ENCODE results near the gene CHD9.
A peak's percentile ranks its signal among the peaks of the same experiment; 100 is the strongest.

The CHD9 gene

DNA sequence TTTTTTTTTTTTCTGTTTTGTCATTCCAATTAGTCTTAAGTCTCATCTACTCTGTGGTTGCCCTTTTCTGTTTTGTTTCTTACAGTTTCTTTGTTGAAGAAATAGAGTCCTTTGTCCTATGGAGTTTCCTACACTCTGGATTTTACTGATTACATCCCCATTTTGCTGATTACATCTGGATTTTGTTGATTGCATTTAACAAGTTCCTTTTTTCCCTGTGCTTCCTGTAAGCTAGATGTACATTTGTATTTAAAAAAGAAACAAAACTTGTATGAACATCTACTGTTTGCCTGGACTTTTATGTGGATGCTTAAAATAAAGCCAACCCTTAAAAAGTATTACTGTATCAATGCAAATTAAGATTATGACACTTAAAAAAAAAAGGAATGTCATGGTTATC is 147.6 kb downstream of the CHD9 start:
- no peak for DNase-seq
- Histone ChIP-seq H3K36me3 (no peaks in the 10 kb centered on the region), H3K4me3 (ENCODE audit: low read depth, low read length) (no peak overlapping the region), H3K27ac (no peak overlapping the region), H3K27me3 (ENCODE audit: insufficient read depth, low read depth, severe bottlenecking) (no peaks in the 10 kb centered on the region), H3K9me3 (ENCODE audit: severe bottlenecking) (no peaks in the 10 kb centered on the region)
- TF ChIP-seq, protein P1, sequence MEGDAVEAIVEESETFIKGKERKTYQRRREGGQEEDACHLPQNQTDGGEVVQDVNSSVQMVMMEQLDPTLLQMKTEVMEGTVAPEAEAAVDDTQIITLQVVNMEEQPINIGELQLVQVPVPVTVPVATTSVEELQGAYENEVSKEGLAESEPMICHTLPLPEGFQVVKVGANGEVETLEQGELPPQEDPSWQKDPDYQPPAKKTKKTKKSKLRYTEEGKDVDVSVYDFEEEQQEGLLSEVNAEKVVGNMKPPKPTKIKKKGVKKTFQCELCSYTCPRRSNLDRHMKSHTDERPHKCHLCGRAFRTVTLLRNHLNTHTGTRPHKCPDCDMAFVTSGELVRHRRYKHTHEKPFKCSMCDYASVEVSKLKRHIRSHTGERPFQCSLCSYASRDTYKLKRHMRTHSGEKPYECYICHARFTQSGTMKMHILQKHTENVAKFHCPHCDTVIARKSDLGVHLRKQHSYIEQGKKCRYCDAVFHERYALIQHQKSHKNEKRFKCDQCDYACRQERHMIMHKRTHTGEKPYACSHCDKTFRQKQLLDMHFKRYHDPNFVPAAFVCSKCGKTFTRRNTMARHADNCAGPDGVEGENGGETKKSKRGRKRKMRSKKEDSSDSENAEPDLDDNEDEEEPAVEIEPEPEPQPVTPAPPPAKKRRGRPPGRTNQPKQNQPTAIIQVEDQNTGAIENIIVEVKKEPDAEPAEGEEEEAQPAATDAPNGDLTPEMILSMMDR (IDR thresholded peaks at IDR 0.05; ENCODE audit: low read depth, low read length) = no peak

DNA sequence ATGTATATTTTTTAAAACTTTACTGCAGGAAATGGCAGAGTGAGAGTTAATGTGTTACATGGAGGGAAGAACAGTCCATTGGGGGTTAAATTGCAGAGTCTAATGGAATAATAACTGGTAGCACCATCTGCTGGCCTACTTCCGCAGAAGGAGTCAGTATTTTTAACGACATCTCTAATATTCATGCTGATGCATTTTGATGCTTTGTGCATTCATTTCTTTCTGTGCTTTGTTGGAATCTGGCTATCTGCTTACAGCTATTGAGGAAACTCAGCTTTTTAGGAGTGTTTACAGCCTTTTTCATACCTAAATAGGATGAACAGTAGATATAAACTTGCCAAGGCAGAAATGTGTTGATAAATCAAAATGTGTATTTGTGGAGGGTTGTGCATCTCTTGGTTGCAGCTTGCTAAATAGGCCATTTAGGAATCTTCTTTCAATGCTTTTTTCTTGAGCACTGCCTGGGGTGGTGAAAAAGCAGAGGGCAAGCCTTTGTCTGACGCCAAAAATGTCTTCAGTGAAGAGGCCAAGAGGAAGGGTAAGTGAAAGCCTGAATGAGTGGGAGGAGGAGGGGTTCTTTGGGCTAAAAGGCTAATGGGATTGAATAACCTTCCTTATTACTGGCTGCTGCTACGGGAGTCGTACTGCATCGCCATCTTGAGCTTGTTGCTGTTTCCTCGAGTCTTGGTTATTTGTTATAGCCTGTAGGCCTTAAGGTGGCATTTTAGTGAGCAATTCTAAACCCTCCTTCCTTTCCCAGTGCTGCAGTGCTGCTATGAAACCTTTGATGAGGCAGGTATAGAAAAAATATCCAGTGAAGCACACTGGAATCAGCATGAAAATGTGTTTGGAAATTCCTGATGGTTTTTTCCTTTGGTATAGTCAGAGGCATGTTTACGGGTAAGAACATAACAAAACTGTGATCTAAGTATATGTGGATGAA is 153.3 kb downstream of the CHD9 start:
- Histone ChIP-seq H3K36me3 (peaks cover 4% of the 10 kb centered on the region), H3K27me3 (ENCODE audit: insufficient read depth, low read depth, severe bottlenecking) (no peaks in the 10 kb centered on the region), H3K27ac (peak overlapping the region; percentile 96), H3K9me3 (ENCODE audit: severe bottlenecking) (no peaks in the 10 kb centered on the region), H3K4me3 (ENCODE audit: low read depth, low read length) (peak overlapping the region; percentile 62)
- peak; percentile 65 for DNase-seq
- TF ChIP-seq, protein P1 (IDR thresholded peaks at IDR 0.05; ENCODE audit: low read depth, low read length) = peak; percentile 54

DNA sequence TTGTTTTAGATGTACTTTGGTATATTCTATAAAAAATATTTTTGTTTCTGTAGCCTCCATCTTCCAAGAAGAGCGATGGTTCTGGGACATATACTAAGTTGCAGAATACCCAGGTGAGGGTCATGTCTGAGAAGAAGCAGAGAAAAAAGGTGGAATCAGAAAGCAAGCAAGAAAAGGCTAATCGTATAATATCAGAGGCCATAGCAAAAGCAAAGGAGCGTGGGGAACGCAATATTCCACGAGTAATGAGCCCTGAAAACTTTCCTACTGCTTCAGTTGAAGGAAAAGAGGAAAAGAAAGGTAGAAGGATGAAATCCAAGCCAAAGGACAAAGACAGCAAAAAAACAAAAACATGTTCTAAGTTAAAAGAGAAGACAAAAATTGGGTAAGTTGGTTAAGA is 154.6 kb downstream of the CHD9 start:
- Histone ChIP-seq H3K4me3 (ENCODE audit: low read depth, low read length) (peak overlapping the region; percentile 62), H3K27me3 (ENCODE audit: insufficient read depth, low read depth, severe bottlenecking) (no peaks in the 10 kb centered on the region), H3K27ac (peak overlapping the region; percentile 96), H3K36me3 (peaks cover 8% of the 10 kb centered on the region), H3K9me3 (ENCODE audit: severe bottlenecking) (no peaks in the 10 kb centered on the region)
- no peak for DNase-seq
- TF ChIP-seq, protein P1 (IDR thresholded peaks at IDR 0.05; ENCODE audit: low read depth, low read length) = no peak

DNA sequence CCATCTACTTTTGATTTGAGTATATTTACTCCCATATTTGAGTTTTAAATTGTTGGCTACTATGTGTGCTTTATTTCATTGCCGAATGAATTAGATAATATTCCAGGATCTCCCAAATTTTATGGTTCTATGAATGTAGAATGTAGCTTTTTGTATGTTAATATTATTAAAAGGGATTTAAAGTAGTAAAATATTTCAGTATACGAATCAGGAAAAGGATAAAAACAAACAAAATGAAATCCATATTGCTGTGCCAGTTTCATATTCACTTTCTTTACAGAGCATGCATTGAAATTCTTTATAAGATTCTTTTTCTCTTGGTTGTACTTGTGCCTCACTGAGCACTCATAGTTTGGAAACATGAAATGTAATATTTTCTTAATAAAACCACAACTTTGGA is 155.1 kb downstream of the CHD9 start:
- TF ChIP-seq, protein P1 (IDR thresholded peaks at IDR 0.05; ENCODE audit: low read depth, low read length) = no peak

DNA sequence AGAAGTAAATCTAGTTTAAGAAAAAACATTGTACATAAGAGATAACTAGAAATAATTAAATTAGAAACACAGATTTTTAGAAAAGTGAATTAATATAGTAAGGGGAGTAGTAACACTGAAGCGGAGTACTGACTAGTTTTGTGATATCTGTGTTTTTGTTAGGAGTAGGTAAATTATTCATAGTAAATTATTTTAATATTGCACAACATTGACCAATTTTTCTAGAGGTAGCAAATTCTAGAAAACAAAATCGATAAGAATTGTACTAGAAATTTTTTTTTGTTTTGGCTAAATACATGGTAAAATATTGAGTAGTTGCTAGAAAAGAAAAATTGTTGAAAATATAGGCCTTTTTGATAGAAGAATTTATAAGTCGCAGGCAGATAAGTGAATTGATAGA is 156.5 kb downstream of the CHD9 start:
- no peaks in the 10 kb centered on the region for H3K9me3 ChIP-seq (ENCODE audit: severe bottlenecking)
- H3K36me3 ChIP-seq = peaks cover 8% of the 10 kb centered on the region
- no peak overlapping the region for H3K27ac ChIP-seq
- TF ChIP-seq, protein P1 (IDR thresholded peaks at IDR 0.05; ENCODE audit: low read depth, low read length) = no peak
- no peaks in the 10 kb centered on the region for H3K27me3 ChIP-seq (ENCODE audit: insufficient read depth, low read depth, severe bottlenecking)
- no peak overlapping the region for H3K4me3 ChIP-seq (ENCODE audit: low read depth, low read length)
- DNase-seq = no peak

More for the DNA sequence above, 155.1 kb downstream of the CHD9 start:
- Histone ChIP-seq H3K4me3 (ENCODE audit: low read depth, low read length) (peak overlapping the region; percentile 62), H3K36me3 (peaks cover 8% of the 10 kb centered on the region), H3K27me3 (ENCODE audit: insufficient read depth, low read depth, severe bottlenecking) (no peaks in the 10 kb centered on the region), H3K9me3 (ENCODE audit: severe bottlenecking) (no peaks in the 10 kb centered on the region), H3K27ac (no peak overlapping the region)
- DNase-seq = no peak

All from WERI-Rb-1 (cell line).